T follicular helper cell (primary cell): ENCODE results near the gene DCDC2.
"Not testable (repeated sequence)": the region's sequence is repeated elsewhere in the genome, so short reads cannot be mapped to it uniquely, and the experiment has no call there.

ENCODE experiments used
- DNase-seq: peaks from one replicate; pipeline ENCODE4 v3.0.0-alpha.2; 2020; ENCODE audit warnings: low read depth

The DCDC2 gene

GRCh38 chr6:24270011-24270410, 87.8 kb downstream of the DCDC2 start:
- DNase-seq = no peak

GRCh38 chr6:24258214-24258613, 99.6 kb downstream of the DCDC2 start:
- not testable (repeated sequence) for DNase-seq

DNA sequence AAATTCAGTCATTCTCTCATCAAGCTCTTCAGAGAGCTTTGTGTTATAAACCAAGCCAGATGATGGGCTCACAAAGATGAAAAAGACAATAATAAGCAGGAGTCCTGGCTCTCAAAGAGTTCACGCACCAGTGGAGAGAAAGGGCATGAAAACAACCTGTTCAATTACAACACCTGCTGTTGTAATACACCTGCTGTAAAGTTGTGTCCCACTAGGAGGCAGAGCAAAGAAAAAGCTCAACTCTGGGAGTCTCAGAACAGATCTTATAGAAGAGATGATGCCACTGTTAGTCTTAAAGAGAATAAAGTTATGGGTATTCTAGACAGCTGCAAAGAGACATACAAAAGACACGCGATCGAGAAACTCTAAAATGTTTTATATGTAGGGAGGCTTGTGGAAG, 100.6 kb downstream of the DCDC2 start:
- DNase-seq = no peak

DNA sequence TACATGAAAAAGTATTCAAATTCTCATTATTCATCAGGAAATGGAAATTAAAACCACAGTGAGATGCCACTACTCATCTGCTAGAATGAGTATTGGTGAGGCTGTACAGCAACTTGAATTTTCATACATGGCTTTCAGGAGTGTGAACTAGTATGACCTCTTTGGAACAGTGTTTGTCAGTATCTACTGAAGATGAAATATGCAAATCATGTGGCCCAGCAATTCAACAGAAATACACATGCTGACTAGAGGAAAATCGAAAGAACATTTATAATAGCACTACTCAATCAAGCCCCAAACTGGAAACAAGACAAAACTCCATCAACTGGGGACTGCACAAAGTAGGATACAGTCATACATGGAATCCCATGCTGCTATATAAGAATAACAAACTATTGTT, 102.2 kb downstream of the DCDC2 start:
- no peak for DNase-seq

DNA sequence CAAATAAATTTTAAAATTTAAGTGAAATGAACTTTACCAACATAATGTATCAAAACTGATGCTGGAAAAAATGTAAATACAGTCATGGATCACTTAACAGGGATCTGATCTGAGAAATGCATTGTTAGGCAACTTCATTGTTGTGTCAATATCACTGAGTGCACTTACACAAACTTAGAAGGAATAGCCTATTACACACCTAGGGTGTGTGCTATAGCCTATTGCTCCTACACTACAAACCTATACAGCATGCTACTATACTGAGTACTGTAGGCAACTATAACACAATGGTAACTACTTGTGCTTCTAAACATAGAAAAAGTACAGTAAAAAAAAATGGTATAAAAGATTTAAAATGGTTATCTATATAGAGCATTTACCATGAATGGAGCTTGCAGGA, 104.5 kb downstream of the DCDC2 start:
- no peak for DNase-seq

- DNase-seq = no peak
These were observed 105.6 kb downstream of the DCDC2 start for GRCh38 chr6:24252280-24252679.

DNA sequence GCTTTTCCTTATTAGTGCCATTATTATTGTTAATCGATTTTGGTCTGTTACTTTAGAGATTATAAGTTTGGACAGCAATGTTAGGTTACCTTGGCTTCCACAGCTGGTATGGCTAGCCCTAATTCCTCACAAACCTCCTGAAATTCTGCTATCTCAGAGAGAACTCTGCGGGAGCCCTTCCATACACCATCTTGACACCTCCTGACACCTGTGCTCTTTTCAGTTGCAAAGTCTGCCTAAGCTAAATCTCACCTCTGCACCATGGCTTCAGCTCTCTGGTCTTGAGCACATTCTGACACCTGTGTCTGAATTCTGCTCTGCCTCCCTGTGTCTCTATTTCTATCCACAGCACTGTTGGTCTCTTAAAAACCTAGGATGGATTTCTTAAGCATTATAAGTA, 106.5 kb downstream of the DCDC2 start:
- DNase-seq = no peak

DNA sequence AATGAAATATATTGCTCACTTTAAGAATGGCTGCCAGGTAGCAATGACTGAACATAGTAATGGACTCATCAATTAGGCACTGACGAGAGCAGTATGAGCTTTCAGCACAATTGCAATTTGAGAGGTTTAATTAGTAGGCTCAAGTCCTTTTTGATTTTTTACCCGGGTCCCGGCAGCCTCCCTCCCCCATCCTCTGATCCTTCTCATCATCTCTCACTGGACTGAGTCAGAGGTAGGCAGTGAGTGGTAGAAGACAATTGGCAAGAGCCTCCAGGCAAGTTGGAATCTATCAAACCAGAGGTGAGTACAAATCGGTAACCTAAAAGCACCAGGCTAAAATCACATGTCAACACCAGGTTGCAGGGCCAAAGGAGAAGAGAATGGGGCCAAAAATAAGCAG, 107.9 kb downstream of the DCDC2 start:
- DNase-seq = no peak

- no peak for DNase-seq
These were observed 112.6 kb downstream of the DCDC2 start for GRCh38 chr6:24245275-24245674.

- DNase-seq = no peak
These were observed 114.9 kb downstream of the DCDC2 start for GRCh38 chr6:24242924-24243323.

- DNase-seq = not testable (repeated sequence)
These were observed 116.1 kb downstream of the DCDC2 start for GRCh38 chr6:24241779-24242178.

DNA sequence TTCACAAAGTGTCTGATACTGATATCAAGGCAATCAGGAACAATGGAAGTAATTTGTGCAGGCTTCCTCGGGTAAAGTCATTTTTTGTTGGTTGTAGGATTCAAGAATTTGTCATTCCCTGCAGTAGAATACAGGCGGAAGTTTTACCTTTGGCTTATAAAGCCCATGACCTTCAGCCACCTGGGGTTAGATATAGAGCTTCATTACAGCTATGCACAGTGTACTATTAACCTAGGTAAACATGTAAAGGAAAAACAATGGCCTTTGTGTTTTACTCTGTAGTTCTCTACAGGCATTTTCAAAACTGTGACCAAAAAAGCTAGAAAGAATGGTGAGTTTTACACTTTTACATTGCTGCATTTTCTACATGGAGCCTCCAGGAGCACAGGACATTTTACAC, 116.9 kb downstream of the DCDC2 start:
- DNase-seq = no peak

DNA sequence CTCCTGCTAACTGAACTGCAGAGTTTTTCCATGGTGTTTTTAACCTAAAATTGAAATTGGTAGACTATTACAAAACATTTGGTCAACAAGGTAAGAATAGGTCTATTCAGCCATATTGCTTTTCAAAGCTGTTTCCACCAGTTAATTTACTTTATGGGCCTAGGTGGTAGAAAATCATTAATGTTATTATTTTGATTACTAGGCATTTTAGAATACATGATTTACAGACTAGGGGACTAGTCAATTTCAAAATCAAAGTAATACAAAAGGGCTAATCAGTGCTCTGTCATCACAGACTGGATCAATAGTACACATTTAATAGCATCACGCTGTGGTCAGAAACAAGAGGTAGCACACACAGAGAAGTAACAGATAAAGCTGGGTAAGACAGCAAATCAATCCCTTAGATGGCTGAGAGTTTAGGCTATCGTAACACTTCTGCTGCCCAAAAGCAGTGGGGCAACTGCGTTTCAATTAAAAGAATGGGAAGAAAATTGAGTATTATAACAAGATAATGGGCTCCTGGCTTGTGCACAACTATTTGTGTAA, 117.4 kb downstream of the DCDC2 start:
- no peak for DNase-seq

GRCh38 chr6:24238700-24239099, 119.2 kb downstream of the DCDC2 start:
- DNase-seq = no peak

DNA sequence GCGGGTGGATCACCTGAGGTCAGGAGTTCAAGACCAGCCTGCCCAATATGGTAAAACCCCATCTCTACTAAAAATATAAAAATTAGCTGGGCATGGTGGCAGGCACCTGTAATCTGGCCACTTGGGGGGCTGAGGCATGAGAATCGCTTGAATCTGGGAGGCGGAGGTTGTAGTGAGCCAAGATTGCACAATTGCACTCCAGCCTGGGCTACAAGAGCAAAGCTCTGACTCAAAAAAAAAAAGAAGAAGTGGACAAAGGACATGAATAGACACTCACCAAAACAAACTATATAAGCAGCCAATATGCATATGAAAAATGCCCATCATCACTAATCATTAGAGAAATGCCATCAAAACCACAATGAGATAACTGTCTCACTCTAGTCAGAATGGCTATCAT, 121.1 kb downstream of the DCDC2 start:
- DNase-seq = not testable (repeated sequence)

DNA sequence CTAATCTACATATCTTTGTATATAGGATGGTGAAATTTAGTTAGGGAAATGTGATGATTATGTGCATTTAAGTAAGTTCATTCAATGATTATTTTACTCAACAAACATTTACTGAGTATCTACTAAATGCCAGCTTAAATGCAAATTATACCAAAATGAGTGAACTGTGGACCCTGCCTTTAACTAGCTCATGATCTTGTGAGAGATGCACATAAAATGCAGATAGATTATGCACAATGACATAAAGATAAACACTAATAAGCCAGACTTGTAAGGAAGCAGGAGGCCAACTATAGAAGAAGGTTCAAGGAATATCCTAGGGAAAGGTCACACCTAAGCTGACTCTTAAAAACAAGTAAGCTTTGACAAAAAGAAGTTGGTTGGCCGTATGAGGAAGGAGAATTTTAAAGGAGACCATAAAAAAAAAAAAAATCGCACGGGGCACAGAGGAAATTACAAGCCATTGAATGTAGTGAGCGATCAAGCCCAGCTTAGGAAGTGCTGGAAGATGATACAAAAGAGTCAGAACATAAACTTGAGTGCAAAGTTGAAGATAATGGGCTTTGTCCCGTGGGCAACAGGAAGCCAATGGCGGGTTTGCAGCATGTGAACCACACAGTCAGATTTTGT, 123.9 kb downstream of the DCDC2 start:
- DNase-seq = no peak

DNA sequence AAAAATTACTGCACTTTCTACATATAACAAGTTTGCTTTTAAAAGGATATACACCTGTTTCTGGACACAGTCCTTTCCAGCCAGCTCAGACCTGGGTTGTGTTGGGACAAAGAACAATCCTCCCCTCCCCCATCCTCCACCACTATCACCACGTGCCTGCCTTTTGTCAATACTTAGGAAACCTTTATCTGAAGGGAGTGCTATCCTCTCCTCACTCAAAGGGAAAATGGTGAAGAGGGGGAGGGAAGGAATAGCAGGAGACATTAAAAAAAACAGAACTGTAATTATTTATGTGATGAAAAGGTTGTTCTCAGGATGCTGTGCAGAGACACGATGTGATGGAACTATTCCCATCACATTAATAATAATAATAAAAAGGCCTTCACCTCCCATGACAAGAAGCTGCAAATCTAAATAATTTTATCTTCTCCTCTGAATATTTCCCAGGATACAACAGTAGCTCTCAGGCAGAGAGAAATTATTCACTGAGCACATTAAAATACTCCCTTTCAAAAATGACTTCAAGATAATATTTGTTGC, 126.4 kb downstream of the DCDC2 start:
- no peak for DNase-seq

- no peak for DNase-seq
These were observed 128.0 kb downstream of the DCDC2 start for GRCh38 chr6:24229696-24230405.

- no peak for DNase-seq
These were observed 129.1 kb downstream of the DCDC2 start for GRCh38 chr6:24228681-24229255.

DNA sequence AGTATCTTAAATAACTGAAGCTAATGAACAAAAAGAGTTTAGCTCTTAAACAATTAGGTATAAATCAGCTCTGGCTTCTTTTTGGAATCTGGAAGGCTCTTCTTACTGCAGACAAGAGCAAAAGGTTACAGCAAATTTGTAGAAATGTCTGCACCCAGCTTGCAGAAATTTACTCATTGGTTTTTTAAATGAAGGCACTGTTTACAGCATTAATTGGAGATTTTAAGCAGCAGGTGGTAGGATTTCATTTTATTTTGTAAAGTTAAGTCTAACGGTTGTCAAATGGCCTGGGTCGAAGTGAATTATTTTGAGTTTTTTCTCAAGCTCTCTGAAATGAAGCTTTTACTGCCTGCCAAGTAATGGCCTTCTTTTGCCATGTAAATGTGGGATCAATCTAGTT, 129.7 kb downstream of the DCDC2 start:
- DNase-seq = no peak

- DNase-seq = no peak
These were observed 130.3 kb downstream of the DCDC2 start for GRCh38 chr6:24227556-24227955.

GRCh38 chr6:24226541-24226940, 131.3 kb downstream of the DCDC2 start:
- no peak for DNase-seq

GRCh38 chr6:24225838-24226237, 132.0 kb downstream of the DCDC2 start:
- DNase-seq = no peak
